GM12878 (cell line): Measurements from ENCODE around the gene PPP4R3B. TPM values are rescaled to one million over a fixed set of nuclear protein-coding genes. Genes with fewer than 3 reads are reported as not detected.

Source experiments
- ATAC-seq: fragments of 200-7000 bp; cut with Tn5 transposase; 3 replicates; pipeline ENCODE4 v1.9.1; 2020; ENCODE audit warnings: mild to moderate bottlenecking, moderate library complexity
- BruUV-seq: library from RNA; stranded (reverse); fragments of 400-500 nt; replicated peaks from 2 replicates; lab custom pipeline; 2021; lab: Mats Ljungman, UMichigan
- CTCF ChIA-PET: fragments of 300-600 bp; sonication (Branson Sonifier 250); formaldehyde crosslinking; extraction: SDS; loops from one replicate; lab custom pipeline; 2021; ENCODE audit warnings: inconsistent platforms; lab: Yijun Ruan, JAX
- POLR2A ChIA-PET: fragments of 350-600 bp; formaldehyde crosslinking; extraction: SDS; loops from one replicate; lab custom pipeline; 2021; ENCODE audit warnings: inconsistent platforms; lab: Charles Lee
- RAD21 ChIA-PET: fragments of 300-600 bp; sonication (Branson Sonifier 250); formaldehyde crosslinking; loops from one replicate; lab custom pipeline; 2023; ENCODE audit warnings: antibody characterized with exemption; ENCODE audit not compliant: unreplicated experiment; lab: Charles Lee
- SMC1A ChIA-PET: fragments of 300-600 bp; sonication (Branson Sonifier 250); formaldehyde crosslinking; loops from one replicate; lab custom pipeline; 2023; ENCODE audit not compliant: unreplicated experiment, uncharacterized antibody; lab: Charles Lee
- DNase-seq: peaks from one replicate; pipeline ENCODE4 v3.0.0-alpha.2; 2011; ENCODE audit warnings: low read depth, low spot score
- FAIRE-seq: peaks from 3 replicates; lab custom pipeline; 2011; peaks lifted over from hg19 to GRCh38; lab: Jason Lieb, UNC
- H2AFZ ChIP-seq: 2 replicates; pipeline ENCODE4 v1.6.0; 2011; ENCODE audit warnings: low read depth, low read length, control low read depth; ENCODE audit not compliant: control insufficient read depth
- H3K27ac ChIP-seq: 2 replicates; pipeline ENCODE4 v1.5.1; 2011; ENCODE audit warnings: control low read depth; ENCODE audit not compliant: control insufficient read depth, insufficient read depth
- H3K27me3 ChIP-seq, 2 experiments: replicated peaks in 1 of 2; 2 replicates each; pipeline versions ENCODE4 v1.6.0 to v1.6.1; 2011; ENCODE audit warnings: low read length in 1 of 2; ENCODE audit not compliant: control insufficient read depth in 2 of 2, insufficient read depth in 2 of 2
- H3K36me3 ChIP-seq, 2 experiments: 2 replicates each; pipeline ENCODE4 v1.5.1; 2011; ENCODE audit warnings: low read length in 1 of 2; ENCODE audit not compliant: control insufficient read depth in 2 of 2, insufficient read depth in 2 of 2
- H3K4me1 ChIP-seq: 2 replicates; pipeline ENCODE4 v1.6.1; 2011; ENCODE audit warnings: mild to moderate bottlenecking, low read length, moderate library complexity, mixed read lengths; ENCODE audit not compliant: control insufficient read depth, insufficient read depth
- H3K4me2 ChIP-seq: 2 replicates; pipeline ENCODE4 v1.6.0; 2011; ENCODE audit warnings: control low read depth; ENCODE audit not compliant: control insufficient read depth, insufficient read depth
- H3K4me3 ChIP-seq: fragments of 200-600 bp; sonication (generic); 2 replicates; pipeline ENCODE4 v1.5.1; 2016
- H3K79me2 ChIP-seq: 2 replicates; pipeline ENCODE4 v1.6.0; 2011; ENCODE audit warnings: low read length; ENCODE audit not compliant: control insufficient read depth, insufficient read depth
- H3K9ac ChIP-seq: 2 replicates; pipeline ENCODE4 v1.8.0; 2011; ENCODE audit warnings: low read length, control low read depth, mixed read lengths; ENCODE audit not compliant: control insufficient read depth, insufficient read depth
- H3K9me3 ChIP-seq: replicated peaks from 3 replicates; pipeline ENCODE4 v1.5.1; 2011; ENCODE audit warnings: mild to moderate bottlenecking, low read length; ENCODE audit not compliant: control insufficient read depth, insufficient read depth
- H4K20me1 ChIP-seq: 2 replicates; pipeline ENCODE4 v1.6.0; 2011; ENCODE audit not compliant: control insufficient read depth, insufficient read depth
- BMI1 ChIP-seq: fragments of 450-650 bp; IDR thresholded peaks from 2 replicates; pipeline ENCODE4 v1.6.1; 2016; ENCODE audit warnings: mild to moderate bottlenecking, moderate library complexity, borderline replicate concordance
- FOS ChIP-seq: IDR thresholded peaks from 3 replicates; pipeline ENCODE4 v1.6.1; 2011; ENCODE audit warnings: borderline replicate concordance; ENCODE audit not compliant: insufficient read length; ENCODE audit errors: extremely low read depth
- JUND ChIP-seq: IDR thresholded peaks from 2 replicates; pipeline ENCODE4 v1.6.1; 2012; ENCODE audit warnings: low read depth, mild to moderate bottlenecking, low read length, improper control_type of control experiment, moderate library complexity
- KDM1A ChIP-seq: fragments of 200-600 bp; sonication (generic); IDR thresholded peaks from 2 replicates; pipeline ENCODE4 v1.6.1; 2016; ENCODE audit warnings: borderline replicate concordance
- NRF1 ChIP-seq: conservative IDR thresholded peaks from 2 replicates; pipeline ENCODE4 v1.6.1; 2011; ENCODE audit warnings: mild to moderate bottlenecking, low read depth, low read length, improper control_type of control experiment
- SKIL ChIP-seq: fragments of 450-650 bp; IDR thresholded peaks from 2 replicates; pipeline ENCODE4 v1.6.1; 2017; ENCODE audit warnings: mild to moderate bottlenecking, low read depth, inconsistent platforms; ENCODE audit not compliant: poor library complexity, severe bottlenecking
- SMAD1 ChIP-seq: fragments of 450-650 bp; IDR thresholded peaks from 2 replicates; pipeline ENCODE4 v1.6.1; 2018; ENCODE audit warnings: mild to moderate bottlenecking, low read depth; ENCODE audit not compliant: partially characterized antibody
- STAT3 ChIP-seq: IDR thresholded peaks from 2 replicates; pipeline ENCODE4 v1.6.1; 2011; ENCODE audit warnings: low read depth, low read length, improper control_type of control experiment
- TCF7 ChIP-seq: IDR thresholded peaks from 2 replicates; pipeline ENCODE4 v1.6.1; 2014; ENCODE audit warnings: antibody characterized with exemption, borderline replicate concordance
- WGBS: methylation state at CpG from one replicate; pipeline ENCODE4 v1.1.6; 2016; ENCODE audit warnings: low lambda C conversion rate; ENCODE audit not compliant: insufficient replicate concordance, insufficient coverage; ENCODE audit errors: missing lambda C conversion rate; 5-methylcytosine and 5-hydroxymethylcytosine counted together
- in situ Hi-C: fragments of 300-500 bp; cut with MboI; formaldehyde crosslinking; loops from 9 replicates; pipeline ENCODE4 v1.14.3; 2018; ENCODE audit warnings: mixed read lengths
- intact Hi-C: fragments of 100-400 bp; cut with micrococcal nuclease; formaldehyde crosslinking; loops from one replicate; pipeline ENCODE4 v1.14.2; 2022; ENCODE audit not compliant: unreplicated experiment
- polyA plus RNA-seq, 11 experiments: library from polyadenylated mRNA; depleted of rRNA in 4 of 11; unstranded in 6 of 11; stranded (reverse) in 5 of 11; fragments of >200 nt; fragmentation: Nextera tagmentation in 4 of 11; fragmentation: Illumina TruSeq in 1 of 11; extraction: Ambion mirVana in 4 of 11; extraction: Trizol in 1 of 11; gene quantifications; 1 replicate in 1 of 11; 2 replicates in 10 of 11; pipeline versions ENCODE4 v1.2.1 to v1.2.3, GENCODE V29; 2011 to 2016; ENCODE audit warnings: inconsistent platforms in 2 of 11, missing spikeins in 2 of 11, low read depth in 1 of 11
- total RNA-seq, 4 experiments: library from RNA; depleted of rRNA in 3 of 4; stranded (reverse); fragments of >200 nt in 3 of 4; fragmentation: Illumina TruSeq in 1 of 4; extraction: Trizol in 1 of 4; gene quantifications; 2 replicates each; pipeline versions ENCODE4 v1.2.1 to v1.2.3, GENCODE V29; 2013 to 2021

The PPP4R3B gene
- total and polyA plus RNA-seq, 10 of the 15 experiments (the other 5 are each of a cell fraction or from before 2014, with no cell fraction given) = 10.9 to 70.1 (median 49.2) TPM

GRCh38 chr2:55621802-55622201 is 4.4 kb upstream of the PPP4R3B start:
- BruUV-seq = no TSS peak
- Histone ChIP-seq H3K9ac (no peak overlapping the region), H2AFZ (no peak overlapping the region), H3K4me1 (peaks cover 3% of the 10 kb centered on the region), H4K20me1 (0 out of 2 replicates have a peak, but pooled peaks cover 3% of the 10 kb centered on the region), H3K4me3 (no peak overlapping the region), H3K4me2 (peak overlapping the region; percentile 25), H3K27ac (no peak overlapping the region), H3K9me3 (no peaks in the 10 kb centered on the region), H3K79me2 (peaks cover 59% of the 10 kb centered on the region), H3K36me3 (peaks cover 0 to 3% of the 10 kb centered on the region in 2 experiments; a peak in 1 of 4 replicates), H3K27me3 (no peaks in the 10 kb centered on the region)
- TF ChIP-seq SMAD1 (no peak), STAT3 (no peak), SKIL (no peak), KDM1A (no peak), TCF7 (no peak), JUND (no peak), FOS (no peak), BMI1 (no peak), NRF1 (no peak)
- 90% methylated on average over 7 of the region's 7 CpGs for WGBS
- SMC1A ChIA-PET = no interaction called here
- ATAC-seq = no peak
- FAIRE-seq = no peak
- RAD21 ChIA-PET = no interaction called here
- no peak for DNase-seq
- in situ Hi-C loops (no loop called here), intact Hi-C loops (no loop called here)
- CTCF ChIA-PET = interaction anchor here (1.2 kb wide), 1 partner anchor 31 kb away, joined by 3 read pairs; no protein-coding TSS in a partner anchor
- POLR2A ChIA-PET = interaction anchor here (0.6 kb wide), 1 partner anchor 9 kb away, joined by 4 read pairs; no protein-coding TSS in a partner anchor
